GM20000 (cell line): ENCODE measurements around the gene HSFX3.

Experiments used
- DNase-seq: peaks from one replicate; pipeline ENCODE4 v3.0.0; 2012; ENCODE audit warnings: low spot score
- CTCF ChIP-seq: IDR thresholded peaks from 2 replicates; pipeline ENCODE4 v1.5.1; 2012; ENCODE audit warnings: mild to moderate bottlenecking, control low read depth; ENCODE audit errors: extremely low read depth, missing control alignments

HSFX3 gene

GRCh38 chrX:149498767-149499166 lies 51.0 kb downstream of the HSFX3 start:
- DNase-seq = no peak
- TF ChIP-seq CTCF = no peak
